SK-N-SH treated with all-trans-retinoic acid at 6 μM for 48 hours (cell line): ENCODE data around the gene DIP2C.
"Not testable (repeated sequence)": the region's sequence is repeated elsewhere in the genome, so short reads cannot be mapped to it uniquely, and the experiment has no call there.

Source experiments
- ATAC-seq: fragments of 200-7000 bp; cut with Tn5 transposase; 3 replicates; pipeline ENCODE4 v1.9.1; 2020; ENCODE audit warnings: mild to moderate bottlenecking, moderate library complexity
- ARNTL ChIP-seq: fragments of 450-650 bp; formaldehyde crosslinking; IDR thresholded peaks from 2 replicates; pipeline ENCODE4 v1.5.0; 2020; ENCODE audit warnings: low read depth, mild to moderate bottlenecking, moderate library complexity, borderline replicate concordance
- BACH2 ChIP-seq: fragments of 250-450 bp; sonication (Bioruptor Pico); IDR thresholded peaks from 2 replicates; pipeline ENCODE4 v1.9.0; 2021; ENCODE audit warnings: mild to moderate bottlenecking, borderline replicate concordance
- CSDC2 ChIP-seq: fragments of 250-450 bp; sonication (Bioruptor Pico); IDR thresholded peaks from 2 replicates; pipeline ENCODE4 v1.5.0; 2020; ENCODE audit warnings: mild to moderate bottlenecking, moderate library complexity
- CSRNP3 ChIP-seq: fragments of 250-450 bp; sonication (Bioruptor Pico); IDR thresholded peaks from 2 replicates; pipeline ENCODE4 v1.5.1; 2021; ENCODE audit warnings: mild to moderate bottlenecking, moderate library complexity
- ESRRG ChIP-seq: fragments of 250-450 bp; sonication (Bioruptor Pico); IDR thresholded peaks from 2 replicates; pipeline ENCODE4 v1.6.1; 2021; ENCODE audit warnings: mild to moderate bottlenecking
- GLIS3 ChIP-seq: fragments of 250-450 bp; sonication (Bioruptor Pico); IDR thresholded peaks from 2 replicates; pipeline ENCODE4 v1.5.0; 2020; ENCODE audit warnings: mild to moderate bottlenecking, moderate library complexity
- ISL1 ChIP-seq: fragments of 250-450 bp; sonication (Bioruptor Pico); IDR thresholded peaks from 2 replicates; pipeline ENCODE4 v2.1.2; 2022; ENCODE audit warnings: mild to moderate bottlenecking, moderate library complexity
- OSR1 ChIP-seq: fragments of 250-450 bp; sonication (Bioruptor Pico); IDR thresholded peaks from 2 replicates; pipeline ENCODE4 v1.8.0; 2022; ENCODE audit warnings: moderate library complexity, mild to moderate bottlenecking, inconsistent platforms
- PATZ1 ChIP-seq: fragments of 250-450 bp; sonication (Bioruptor Pico); IDR thresholded peaks from 2 replicates; pipeline ENCODE4 v1.8.0; 2020; ENCODE audit warnings: mild to moderate bottlenecking, moderate library complexity, borderline replicate concordance
- PPARA ChIP-seq: fragments of 250-450 bp; sonication (Bioruptor Pico); IDR thresholded peaks from 2 replicates; pipeline ENCODE4 v1.5.0; 2020; ENCODE audit warnings: mild to moderate bottlenecking, borderline replicate concordance
- SNAI2 ChIP-seq: fragments of 250-450 bp; sonication (Bioruptor Pico); IDR thresholded peaks from 2 replicates; pipeline ENCODE4 v1.5.0; 2020; ENCODE audit warnings: mild to moderate bottlenecking, moderate library complexity
- TCF4 ChIP-seq: fragments of 250-450 bp; sonication (Bioruptor Pico); IDR thresholded peaks from 2 replicates; pipeline ENCODE4 v1.8.0; 2021; ENCODE audit warnings: mild to moderate bottlenecking, moderate library complexity, borderline replicate concordance
- TOX ChIP-seq: fragments of 250-450 bp; sonication (Bioruptor Pico); IDR thresholded peaks from 2 replicates; pipeline ENCODE4 v1.8.0; 2021; ENCODE audit warnings: mild to moderate bottlenecking, moderate library complexity, borderline replicate concordance
- TSHZ2 ChIP-seq: fragments of 250-450 bp; sonication (Bioruptor Pico); IDR thresholded peaks from 2 replicates; pipeline ENCODE4 v1.5.0; 2020; ENCODE audit warnings: mild to moderate bottlenecking, moderate library complexity
- ZC3H10 ChIP-seq: fragments of 250-450 bp; sonication (Bioruptor Pico); IDR thresholded peaks from 2 replicates; pipeline ENCODE4 v1.5.1; 2021; ENCODE audit warnings: mild to moderate bottlenecking, moderate library complexity
- ZFP3 ChIP-seq: fragments of 250-450 bp; sonication (Bioruptor Pico); IDR thresholded peaks from 2 replicates; pipeline ENCODE4 v1.5.0; 2020; ENCODE audit warnings: mild to moderate bottlenecking, moderate library complexity
- ZFP30 ChIP-seq: fragments of 450-650 bp; formaldehyde crosslinking; IDR thresholded peaks from 2 replicates; pipeline ENCODE4 v1.5.0; 2022; ENCODE audit warnings: mild to moderate bottlenecking, moderate library complexity
- ZNF565 ChIP-seq: fragments of 450-650 bp; formaldehyde crosslinking; conservative IDR thresholded peaks from 2 replicates; pipeline ENCODE4 v1.5.0; 2020; ENCODE audit warnings: low read depth, mild to moderate bottlenecking, moderate library complexity
- ZNF70 ChIP-seq: fragments of 450-650 bp; formaldehyde crosslinking; IDR thresholded peaks from 2 replicates; pipeline ENCODE4 v1.5.0; 2020; ENCODE audit warnings: mild to moderate bottlenecking, moderate library complexity
- ZNF8 ChIP-seq: fragments of 450-650 bp; formaldehyde crosslinking; IDR thresholded peaks from 2 replicates; pipeline ENCODE4 v1.5.0; 2020; ENCODE audit warnings: mild to moderate bottlenecking, moderate library complexity

Gene DIP2C

DNA sequence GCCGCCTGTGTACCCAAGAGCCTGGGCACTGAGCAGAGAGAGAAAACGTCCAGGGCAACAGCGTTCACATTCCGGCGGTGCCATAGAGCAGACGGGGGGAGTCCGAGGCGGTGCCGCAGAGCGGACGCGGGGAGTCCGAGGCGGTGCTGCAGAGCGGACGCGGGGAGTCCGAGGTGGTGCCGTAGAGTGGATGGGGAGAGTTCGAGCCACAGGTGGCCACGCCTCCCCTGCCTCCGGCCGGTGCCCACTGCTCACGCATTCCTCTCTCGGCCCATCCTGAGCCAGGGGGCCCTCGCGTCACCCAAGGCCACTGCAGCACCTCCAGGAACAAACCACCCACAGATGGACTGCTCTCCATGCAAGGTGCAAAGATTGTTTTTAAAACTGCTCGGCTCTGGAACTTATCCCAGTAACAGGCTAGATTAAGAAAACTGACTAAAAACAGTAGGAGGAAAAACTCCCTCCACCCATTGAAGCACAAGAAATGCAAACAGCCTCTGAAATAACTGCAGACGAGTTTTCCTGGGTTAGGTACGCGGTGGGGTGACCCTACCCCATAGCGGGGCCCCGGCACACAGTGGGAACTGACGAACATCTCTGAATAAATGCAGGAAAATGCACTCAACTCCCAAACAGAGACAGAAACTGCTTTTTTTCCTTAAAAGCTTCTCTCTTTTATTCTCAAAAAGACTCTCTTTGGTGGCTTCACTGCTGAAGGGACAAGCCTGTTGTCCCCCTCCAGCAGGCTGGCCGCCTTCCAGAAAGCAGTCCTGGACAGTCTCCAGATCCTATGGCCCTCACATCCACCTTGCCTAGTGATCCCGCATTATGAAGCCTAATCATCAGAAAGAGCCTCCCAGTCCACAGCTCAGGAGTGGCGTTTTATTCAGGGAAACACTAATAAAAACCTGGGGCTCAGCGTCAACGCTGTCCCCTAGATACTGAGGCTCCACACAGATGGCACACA lies 55.9 kb downstream of the DIP2C start:
- peak; percentile 55; the same call in 2 of the 3 replicates for ATAC-seq
- TF ChIP-seq ZFP3 (CRISPR knock-in tag): no peak
- no peak for TF ChIP-seq OSR1
- TF ChIP-seq ZNF8 (CRISPR knock-in tag): no peak
- TF ChIP-seq ESRRG: no peak
- no peak for TF ChIP-seq ARNTL (CRISPR knock-in tag)
- TF ChIP-seq ZFP30 (CRISPR knock-in tag): no peak
- no peak for TF ChIP-seq PPARA (CRISPR knock-in tag)
- no peak for TF ChIP-seq ISL1 (CRISPR knock-in tag)
- no peak for TF ChIP-seq TOX (CRISPR knock-in tag)
- TF ChIP-seq TCF4 (CRISPR knock-in tag): no peak
- TF ChIP-seq PATZ1 (CRISPR knock-in tag): no peak
- no peak for TF ChIP-seq TSHZ2
- no peak for TF ChIP-seq ZNF565 (CRISPR knock-in tag)
- TF ChIP-seq CSDC2: no peak
- TF ChIP-seq BACH2: no peak

- not testable (repeated sequence) for ATAC-seq
These were observed 56.7 kb downstream of the DIP2C start for GRCh38 chr10:632807-633177.

DNA sequence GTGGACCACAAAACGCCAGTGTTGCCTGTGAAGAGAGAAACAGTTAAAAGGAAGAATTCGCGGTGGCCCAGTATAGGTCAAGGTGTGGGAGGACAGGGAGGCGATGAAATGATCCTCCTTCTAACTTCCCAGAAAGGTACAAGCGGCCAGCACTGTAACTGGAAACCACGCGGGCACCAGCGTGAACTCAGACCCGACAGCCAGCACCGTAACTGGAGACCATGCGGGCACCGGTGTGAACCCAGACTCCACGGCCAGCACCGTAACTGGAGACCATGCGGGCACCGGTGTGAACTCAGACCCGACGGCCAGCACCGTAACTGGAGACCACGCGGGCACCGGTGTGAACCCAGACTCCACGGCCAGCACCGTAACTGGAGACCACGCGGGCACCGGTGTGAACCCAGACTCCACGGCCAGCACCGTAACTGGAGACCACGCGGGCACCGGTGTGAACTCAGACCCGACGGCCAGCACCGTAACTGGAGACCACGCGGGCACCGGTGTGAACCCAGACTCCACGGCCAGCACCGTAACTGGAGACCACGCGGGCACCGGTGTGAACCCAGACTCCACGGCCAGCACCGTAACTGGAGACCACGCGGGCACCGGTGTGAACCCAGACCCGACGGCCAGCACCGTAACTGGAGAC lies 57.2 kb downstream of the DIP2C start:
- not testable (repeated sequence) for ATAC-seq

DNA sequence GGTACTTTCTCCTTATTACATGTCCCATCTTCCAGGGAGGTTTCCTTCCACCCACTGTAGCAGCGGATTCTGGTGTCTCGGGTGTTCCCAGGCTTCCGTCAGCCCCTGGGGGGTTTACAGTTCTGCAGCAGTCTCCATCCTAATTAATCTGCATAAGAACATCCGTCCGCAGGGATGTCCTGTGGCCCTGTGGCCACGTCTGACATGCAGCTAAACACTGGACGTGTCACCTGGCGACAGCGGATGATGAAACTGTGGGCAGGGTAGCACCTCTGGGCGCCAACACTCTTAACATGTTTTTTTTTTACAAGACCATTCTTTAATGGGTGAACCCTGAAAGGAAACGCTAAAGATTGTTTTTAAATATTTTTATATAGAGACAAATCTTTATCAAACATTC lies 58.2 kb downstream of the DIP2C start:
- TF ChIP-seq CSRNP3 (CRISPR knock-in tag): no peak
- no peak for TF ChIP-seq OSR1
- TF ChIP-seq PPARA (CRISPR knock-in tag): no peak
- TF ChIP-seq ZFP3 (CRISPR knock-in tag): no peak
- TF ChIP-seq TOX (CRISPR knock-in tag): no peak
- no peak for TF ChIP-seq GLIS3 (CRISPR knock-in tag)
- no peak for TF ChIP-seq BACH2
- no peak for TF ChIP-seq ZC3H10 (CRISPR knock-in tag)
- ATAC-seq: no peak

DNA sequence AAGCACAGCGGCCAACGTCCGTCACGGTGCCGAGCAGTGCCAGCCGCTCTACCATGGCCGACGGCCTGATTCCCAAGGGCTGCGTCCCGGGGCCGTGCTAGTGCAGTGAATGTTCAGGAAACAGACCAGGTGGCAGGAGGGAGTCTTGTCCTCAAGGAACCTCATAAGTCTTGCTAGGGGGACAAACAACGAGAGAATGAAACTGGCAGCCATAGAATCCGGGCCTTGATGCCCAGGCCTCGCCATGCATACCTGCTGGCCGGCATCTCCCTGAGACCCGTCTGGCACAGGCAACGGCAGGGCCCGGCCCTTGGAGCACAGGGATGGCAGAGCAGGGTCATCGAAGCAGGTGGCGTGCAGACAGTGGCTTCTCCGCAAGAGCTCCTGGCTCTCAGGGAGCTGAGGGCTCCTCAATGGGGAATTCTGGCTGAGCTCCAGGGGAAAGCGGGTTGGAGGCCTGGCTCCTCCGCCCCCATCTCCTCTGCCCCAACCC lies 58.8 kb downstream of the DIP2C start:
- no peak for ATAC-seq
- TF ChIP-seq ARNTL (CRISPR knock-in tag): no peak
- TF ChIP-seq GLIS3 (CRISPR knock-in tag): no peak
- no peak for TF ChIP-seq TOX (CRISPR knock-in tag)
- no peak for TF ChIP-seq SNAI2
- TF ChIP-seq PPARA (CRISPR knock-in tag): no peak
- TF ChIP-seq ZNF70 (CRISPR knock-in tag): no peak
- no peak for TF ChIP-seq TSHZ2
- TF ChIP-seq PATZ1 (CRISPR knock-in tag): no peak
- no peak for TF ChIP-seq CSDC2
- no peak for TF ChIP-seq TCF4 (CRISPR knock-in tag)
- TF ChIP-seq ZC3H10 (CRISPR knock-in tag): no peak
